ENCODE measurements around the gene SLC35F3. TPM values are rescaled to one million over a fixed set of nuclear protein-coding genes. Genes with fewer than 3 reads are reported as not detected.

The SLC35F3 gene
- total and polyA plus RNA-seq, 9 donors: 0.04 to 0.69 (median 0.17) TPM; not detected in 3

- Histone ChIP-seq H3K9me3 (no peaks in the 10 kb centered on the region), H3K4me3 (no peak overlapping the region), H3K36me3 (no peaks in the 10 kb centered on the region), H3K27ac (no peak overlapping the region), H3K4me1 (ENCODE audit: insufficient read depth) (no peaks in the 10 kb centered on the region), H3K27me3 (no peaks in the 10 kb centered on the region)
- intact Hi-C loops (cut with DNase I): no loop called here
- 84 to 90% (median 87%) methylated on average over 3 of the region's 3 CpGs for WGBS, 3 donors
- TF ChIP-seq CTCF (IDR thresholded peaks at IDR 0.05) (no peak), POLR2A (IDR thresholded peaks at IDR 0.05) (no peak), EP300 (IDR thresholded peaks at IDR 0.05) (no peak)
- no peak for DNase-seq
Observed at GRCh38 chr1:234322097-234322496, 417.6 kb downstream of the SLC35F3 start.

- H3K27me3 ChIP-seq: no peaks in the 10 kb centered on the region
- H3K4me3 ChIP-seq: no peak overlapping the region
- DNase-seq: no peak
- no peaks in the 10 kb centered on the region for H3K36me3 ChIP-seq
- intact Hi-C loops (cut with DNase I): no loop called here
- no peaks in the 10 kb centered on the region for H3K9me3 ChIP-seq
- no peak for TF ChIP-seq EP300 (IDR thresholded peaks at IDR 0.05)
- no peak for TF ChIP-seq CTCF (IDR thresholded peaks at IDR 0.05)
- TF ChIP-seq POLR2A (IDR thresholded peaks at IDR 0.05): no peak
- WGBS, 3 donors: 39 to 48% (median 47%) methylated on average over 13 of the region's 13 CpGs
- no peaks in the 10 kb centered on the region for H3K4me1 ChIP-seq (ENCODE audit: insufficient read depth)
- H3K27ac ChIP-seq: no peak overlapping the region
Observed at GRCh38 chr1:234322979-234323378, 418.5 kb downstream of the SLC35F3 start.

- no peak for DNase-seq
- no peaks in the 10 kb centered on the region for H3K9me3 ChIP-seq
- no peaks in the 10 kb centered on the region for H3K36me3 ChIP-seq
- no peaks in the 10 kb centered on the region for H3K27me3 ChIP-seq
- H3K4me3 ChIP-seq: no peak overlapping the region
- H3K4me1 ChIP-seq (ENCODE audit: insufficient read depth): no peaks in the 10 kb centered on the region
- TF ChIP-seq EP300 (IDR thresholded peaks at IDR 0.05): no peak
- no peak for TF ChIP-seq POLR2A (IDR thresholded peaks at IDR 0.05)
- TF ChIP-seq CTCF (IDR thresholded peaks at IDR 0.05): no peak
- no peak overlapping the region for H3K27ac ChIP-seq
- 65 to 71% (median 66%) methylated on average over 6 of the region's 6 CpGs for WGBS, 3 donors
- intact Hi-C loops (cut with DNase I): no loop called here
Observed at GRCh38 chr1:234324821-234325220, 420.3 kb downstream of the SLC35F3 start.

- H3K9me3 ChIP-seq: no peaks in the 10 kb centered on the region
- no peak for DNase-seq
- 66 to 80% (median 79%) methylated on average over 7 of the region's 7 CpGs for WGBS, 3 donors
- H3K27ac ChIP-seq: no peak overlapping the region
- H3K4me3 ChIP-seq: no peak overlapping the region
- TF ChIP-seq EP300 (IDR thresholded peaks at IDR 0.05) (no peak), POLR2A (IDR thresholded peaks at IDR 0.05) (no peak), CTCF (IDR thresholded peaks at IDR 0.05) (no peak)
- intact Hi-C loops (cut with DNase I): no loop called here
- no peaks in the 10 kb centered on the region for H3K4me1 ChIP-seq (ENCODE audit: insufficient read depth)
- no peaks in the 10 kb centered on the region for H3K36me3 ChIP-seq
- H3K27me3 ChIP-seq: no peaks in the 10 kb centered on the region
Observed at GRCh38 chr1:234325878-234326496, 421.5 kb downstream of the SLC35F3 start.

All from ovary (tissue), 9 donors.